ENCODE results near the gene ERMP1.
"Not testable (repeated sequence)": the region's sequence is repeated elsewhere in the genome, so short reads cannot be mapped to it uniquely, and the experiment has no call there.

Gene ERMP1
- 19.4 to 41.4 (median 36.3) reads per million in 4 donors for total RNA-seq

- DNase-seq, result peak; percentile 70 to 89 (median 83)
These were observed at the start of gene ERMP1 for GRCh38 chr9:5832538-5833529. Gene ERMP1, minus strand, starts transcription at chr9:5833117. Its CDS starts 90 bp downstream, at chr9:5833027.

DNA sequence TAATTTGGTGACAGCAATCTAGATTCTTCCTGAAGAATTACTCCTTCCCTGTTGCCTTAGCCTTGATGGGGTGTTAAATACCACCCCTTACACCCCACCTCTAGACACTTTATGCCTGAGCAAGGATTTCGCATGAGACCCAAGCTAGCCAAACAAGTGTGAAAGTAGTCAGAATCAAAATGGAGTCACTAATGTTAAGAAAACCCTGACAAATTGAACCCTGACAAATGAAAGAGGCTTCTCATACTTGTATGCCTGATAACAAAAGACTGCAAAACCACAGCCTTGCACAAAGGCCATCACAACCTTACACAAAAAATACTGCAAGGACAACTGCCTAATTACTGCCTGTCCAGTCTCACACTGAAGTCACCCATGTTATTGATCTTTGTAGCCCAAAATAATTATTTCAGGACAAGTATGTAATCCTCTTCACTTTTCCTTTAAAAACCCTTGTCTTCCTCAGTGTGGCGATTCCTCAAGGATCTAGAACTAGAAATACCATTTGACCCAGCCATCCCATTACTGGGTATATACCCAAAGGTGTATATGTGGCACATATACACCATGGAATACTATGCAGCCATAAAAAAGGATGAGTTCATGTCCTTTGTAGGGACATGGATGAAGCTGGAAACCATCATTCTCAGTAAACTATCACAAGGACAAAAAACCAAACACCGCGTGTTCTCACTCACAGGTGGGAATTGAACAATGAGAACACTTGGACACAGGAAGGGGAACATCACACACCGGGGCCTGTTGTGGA lies 49.5 kb upstream of the ERMP1 start:
- not testable (repeated sequence) for DNase-seq

DNA sequence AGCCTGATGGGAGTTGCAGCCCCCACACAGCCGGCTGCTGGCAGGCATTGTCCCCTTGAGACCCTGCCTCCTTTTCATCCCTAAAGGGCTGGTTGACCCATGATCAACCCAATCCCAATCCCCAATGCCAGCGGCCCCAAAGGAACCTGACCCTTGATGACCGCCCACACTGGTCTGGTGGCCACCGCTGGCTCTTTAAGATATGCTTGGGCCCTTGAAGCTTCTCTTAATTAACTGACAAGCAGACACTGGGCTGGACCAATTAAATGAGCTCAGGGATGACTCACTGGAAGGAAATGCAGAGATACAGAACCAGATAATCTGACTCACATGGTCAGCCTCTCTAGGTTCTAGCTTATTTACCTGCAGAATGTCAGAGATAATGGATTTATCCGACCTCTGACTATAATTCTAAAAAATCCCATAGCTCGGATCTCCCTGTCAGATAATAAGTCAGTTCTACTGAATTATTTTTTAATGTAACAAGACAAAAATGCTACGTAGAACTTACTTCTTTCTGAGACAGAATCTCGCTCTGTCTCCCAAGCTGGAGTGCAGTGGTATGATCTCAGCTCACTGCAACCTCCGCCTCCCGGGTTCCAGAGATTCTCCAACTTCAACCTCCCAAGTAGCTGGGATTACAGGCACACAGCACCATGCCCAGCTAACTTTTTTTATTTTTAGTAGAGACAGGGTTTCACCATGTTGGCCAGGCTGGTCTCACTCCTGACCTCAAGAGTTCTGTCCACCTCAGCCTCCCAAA lies 46.7 kb upstream of the ERMP1 start:
- peak in 1 of 5 donors; percentile 33 for DNase-seq

GRCh38 chr9:5876711-5877110 lies 43.8 kb upstream of the ERMP1 start:
- no peak for DNase-seq

DNA sequence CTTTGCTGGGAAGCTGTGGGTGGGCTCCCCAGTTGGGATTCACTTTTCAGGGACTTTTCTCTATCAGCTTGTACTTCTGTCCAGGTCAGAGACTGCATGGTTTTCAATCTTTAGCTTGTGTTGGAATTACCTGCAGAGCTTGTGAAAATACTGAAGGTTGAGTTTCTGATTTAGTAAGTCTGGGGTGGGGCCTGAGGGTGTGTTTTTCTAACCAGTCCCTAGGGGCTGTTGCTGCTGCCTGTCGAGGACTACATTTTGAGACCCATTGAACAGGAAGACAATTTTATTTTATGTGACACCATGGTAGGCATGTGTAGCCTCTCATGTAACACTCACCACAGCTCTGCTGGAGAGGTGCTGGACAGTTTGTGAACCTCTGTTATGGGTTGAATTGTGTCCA lies 43.1 kb upstream of the ERMP1 start:
- no peak for DNase-seq

- DNase-seq, result no peak
These were observed 41.1 kb upstream of the ERMP1 start for GRCh38 chr9:5874048-5874447.

GRCh38 chr9:5873439-5873838 lies 40.5 kb upstream of the ERMP1 start:
- no peak for DNase-seq

DNA sequence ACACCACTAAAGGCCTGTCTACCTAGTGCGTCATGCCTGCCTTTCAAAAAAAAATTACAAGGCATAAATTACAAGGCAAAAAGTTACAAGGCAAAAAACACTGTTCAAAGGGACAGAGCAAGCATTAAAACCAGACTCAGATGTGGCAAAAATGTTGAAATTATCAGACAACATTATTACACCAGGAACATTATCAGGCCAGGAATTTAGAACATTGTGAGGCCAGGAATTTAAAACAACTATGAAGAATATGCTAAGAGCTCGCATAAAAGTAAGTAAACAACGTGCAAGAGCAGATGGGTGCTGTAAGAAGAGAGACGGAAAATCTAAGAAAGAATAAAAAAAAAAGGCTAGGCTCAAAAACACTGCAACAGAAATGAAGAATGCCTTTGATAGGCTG lies 39.6 kb upstream of the ERMP1 start:
- no peak for DNase-seq

GRCh38 chr9:5871785-5872184 lies 38.9 kb upstream of the ERMP1 start:
- DNase-seq, result no peak

DNA sequence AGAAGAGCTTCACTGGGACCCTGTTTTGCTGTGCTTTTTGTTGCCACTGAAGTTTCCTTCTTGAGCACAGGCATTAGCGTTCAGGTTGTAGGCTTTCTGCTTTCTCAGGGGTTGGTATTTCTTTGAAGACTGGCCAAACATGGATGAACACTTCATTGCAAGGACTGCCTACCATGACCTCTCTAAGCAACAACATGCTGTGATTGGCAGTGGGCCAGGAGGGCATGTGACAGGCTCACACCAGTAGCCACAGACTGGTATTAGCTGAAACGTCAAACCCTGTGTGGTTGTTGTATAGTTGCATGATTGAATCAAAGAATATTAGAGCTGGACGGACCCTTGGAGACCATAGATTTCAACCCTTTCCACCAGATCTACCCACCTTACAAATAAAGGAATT lies 37.8 kb upstream of the ERMP1 start:
- DNase-seq, result no peak

DNA sequence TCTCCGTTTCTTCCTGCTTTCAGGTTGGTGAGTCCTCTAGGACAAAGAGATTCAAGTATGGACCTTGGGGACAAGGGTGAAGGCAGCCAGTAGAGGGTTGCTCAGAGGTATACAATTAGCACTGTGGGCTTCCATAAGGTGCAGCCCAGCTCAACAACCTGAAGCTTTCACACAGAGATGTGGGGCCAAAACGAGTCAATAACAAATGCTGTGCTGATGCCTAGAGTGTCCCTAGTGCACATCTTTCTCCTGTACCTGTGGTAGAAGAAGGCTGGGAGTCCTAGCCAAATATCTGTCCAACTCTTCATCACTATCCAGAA lies 37.1 kb upstream of the ERMP1 start:
- no peak for DNase-seq

DNA sequence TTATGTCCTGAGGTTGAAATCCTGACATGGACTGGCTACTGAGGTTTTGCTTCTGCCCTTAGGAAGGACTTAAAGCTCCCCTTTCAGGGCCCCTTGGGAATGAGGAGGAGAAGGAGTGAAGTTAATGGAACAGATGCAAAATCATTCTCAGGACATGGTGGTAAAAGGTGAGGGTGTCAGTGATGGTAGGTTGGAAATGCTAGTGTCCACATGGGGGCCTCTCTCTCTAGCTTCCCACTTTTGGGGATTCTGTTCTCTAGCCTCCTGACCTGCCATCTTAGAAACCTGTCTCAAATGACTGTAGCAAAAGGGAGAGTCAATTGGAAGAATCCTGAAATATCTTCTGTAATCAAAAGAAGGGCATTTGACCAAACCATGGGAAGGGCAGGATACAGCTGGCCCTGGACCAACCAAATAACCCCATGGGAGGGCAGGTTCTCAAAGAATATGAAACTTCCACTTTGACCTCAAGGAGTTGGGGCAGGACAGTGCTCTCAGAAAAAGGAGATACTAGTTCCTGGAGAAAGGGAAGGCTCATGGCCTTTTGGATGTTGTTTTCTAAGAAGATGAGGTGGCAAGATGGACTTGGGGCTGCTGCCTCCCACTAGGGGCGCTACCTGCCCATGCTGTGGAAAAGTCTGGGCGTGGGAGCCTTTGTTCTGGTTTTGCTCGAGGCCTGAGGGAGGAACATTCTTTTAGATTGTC lies 36.5 kb upstream of the ERMP1 start:
- DNase-seq, result peak in 1 of 5 donors; percentile 25

DNA sequence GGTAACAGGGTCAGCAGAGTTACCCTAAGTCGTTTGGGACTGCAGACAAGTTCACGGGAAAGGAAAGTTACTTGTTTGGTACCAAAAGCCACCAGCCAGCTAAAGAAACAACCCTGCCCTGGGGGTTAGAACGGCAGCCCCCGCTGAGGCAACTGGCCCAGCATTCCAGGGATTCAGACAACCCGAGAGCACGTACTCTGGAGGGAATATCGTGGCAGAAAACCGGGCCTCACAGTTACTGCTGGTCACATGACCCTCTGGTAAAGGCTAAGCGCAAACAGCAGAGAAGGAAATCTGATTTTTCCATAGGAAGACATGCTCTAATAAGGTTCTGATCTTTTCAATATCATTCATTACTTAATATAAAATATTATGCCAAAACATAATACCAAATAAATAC lies 35.3 kb upstream of the ERMP1 start:
- DNase-seq, result no peak

- no peak for DNase-seq
These were observed 33.8 kb upstream of the ERMP1 start for GRCh38 chr9:5866685-5867084.

DNA sequence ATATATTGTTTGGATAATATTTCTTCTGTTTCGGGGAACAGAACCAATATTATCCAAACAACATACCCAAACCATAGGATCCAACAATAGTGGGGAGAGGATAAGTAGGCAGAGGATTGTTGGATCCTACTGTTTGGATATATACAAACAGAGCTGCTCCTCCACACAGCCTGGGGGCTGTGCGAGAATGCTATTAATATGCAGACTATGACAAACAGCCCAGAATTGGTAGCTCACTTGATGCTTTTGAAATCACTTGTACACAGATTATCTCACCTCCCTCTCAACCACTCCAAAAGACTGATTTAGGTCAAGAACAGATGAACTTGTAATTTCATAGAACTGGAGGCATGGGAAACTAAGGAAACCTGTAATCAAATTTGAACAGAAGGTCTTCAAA lies 33.4 kb upstream of the ERMP1 start:
- no peak for DNase-seq

DNA sequence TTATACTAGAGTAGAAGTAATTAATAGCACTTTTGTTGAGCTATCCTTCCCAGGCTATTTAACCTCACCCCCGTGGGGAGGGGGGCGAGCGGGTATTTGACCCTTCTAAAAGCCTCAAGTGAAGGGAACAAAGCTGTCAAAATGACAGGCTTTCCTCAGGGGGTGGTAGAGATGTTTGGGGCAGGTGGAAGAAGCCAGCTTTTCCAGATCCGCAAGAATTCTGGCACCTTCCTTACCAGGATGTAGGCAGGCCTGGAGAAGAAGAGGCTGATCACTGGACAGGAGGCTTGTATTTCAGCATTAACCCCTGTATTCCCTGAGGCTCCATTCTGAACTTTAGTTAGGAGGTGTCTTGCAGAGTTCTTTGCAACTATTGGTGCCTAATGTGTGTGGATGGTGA lies 31.5 kb upstream of the ERMP1 start:
- DNase-seq, result no peak

DNA sequence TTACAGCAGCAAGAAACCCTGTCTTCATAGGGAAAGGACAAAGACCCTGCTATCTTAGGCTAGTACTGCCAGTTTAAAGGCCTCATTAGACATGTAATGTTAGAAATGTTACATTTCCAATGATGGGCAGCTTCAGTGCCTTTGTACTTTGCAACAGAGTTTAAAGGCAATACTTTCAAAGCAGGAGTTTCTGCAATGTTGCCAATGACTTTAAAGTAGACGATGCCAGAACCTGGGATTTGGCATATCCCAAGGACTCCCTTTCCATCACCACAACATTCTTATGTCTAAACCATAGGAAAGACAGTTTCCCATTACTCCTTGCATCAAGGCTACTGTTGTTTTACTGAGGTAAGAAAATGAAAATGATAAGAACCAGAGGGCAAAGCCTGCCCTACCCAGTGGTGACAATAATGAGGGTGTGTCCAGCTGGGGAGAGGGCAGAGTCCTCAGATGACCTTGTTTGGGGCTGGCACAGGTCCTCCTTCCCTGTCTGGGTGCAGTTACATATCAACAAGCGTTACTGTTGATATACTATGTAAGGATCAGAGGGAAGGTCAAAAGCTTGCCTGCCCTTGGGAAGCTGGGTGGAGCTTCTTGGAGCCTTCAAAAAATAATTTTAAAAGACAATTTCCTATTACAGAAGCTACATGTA lies 30.3 kb upstream of the ERMP1 start:
- DNase-seq, result no peak

- no peak for DNase-seq
These were observed 25.9 kb upstream of the ERMP1 start for GRCh38 chr9:5858833-5859232.

DNA sequence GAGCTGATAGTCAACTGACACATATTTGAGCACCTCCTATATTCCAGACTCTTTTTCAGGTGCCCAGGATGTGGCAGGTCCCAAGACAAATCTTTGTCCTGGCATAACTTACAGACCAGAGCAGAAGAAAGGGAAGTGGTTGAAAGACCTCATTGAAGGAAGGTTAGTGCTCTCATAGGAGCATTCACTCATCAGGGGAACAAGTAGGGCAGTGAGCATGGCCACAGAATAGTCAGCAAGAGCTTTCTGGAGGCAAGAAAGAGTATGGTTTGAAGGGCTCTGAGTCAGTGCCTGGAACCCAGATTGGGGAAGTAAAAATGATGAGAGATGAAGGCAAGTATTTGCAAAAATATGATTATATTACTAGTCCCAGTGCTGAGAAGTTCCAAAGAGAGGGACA lies 25.0 kb upstream of the ERMP1 start:
- no peak for DNase-seq

DNA sequence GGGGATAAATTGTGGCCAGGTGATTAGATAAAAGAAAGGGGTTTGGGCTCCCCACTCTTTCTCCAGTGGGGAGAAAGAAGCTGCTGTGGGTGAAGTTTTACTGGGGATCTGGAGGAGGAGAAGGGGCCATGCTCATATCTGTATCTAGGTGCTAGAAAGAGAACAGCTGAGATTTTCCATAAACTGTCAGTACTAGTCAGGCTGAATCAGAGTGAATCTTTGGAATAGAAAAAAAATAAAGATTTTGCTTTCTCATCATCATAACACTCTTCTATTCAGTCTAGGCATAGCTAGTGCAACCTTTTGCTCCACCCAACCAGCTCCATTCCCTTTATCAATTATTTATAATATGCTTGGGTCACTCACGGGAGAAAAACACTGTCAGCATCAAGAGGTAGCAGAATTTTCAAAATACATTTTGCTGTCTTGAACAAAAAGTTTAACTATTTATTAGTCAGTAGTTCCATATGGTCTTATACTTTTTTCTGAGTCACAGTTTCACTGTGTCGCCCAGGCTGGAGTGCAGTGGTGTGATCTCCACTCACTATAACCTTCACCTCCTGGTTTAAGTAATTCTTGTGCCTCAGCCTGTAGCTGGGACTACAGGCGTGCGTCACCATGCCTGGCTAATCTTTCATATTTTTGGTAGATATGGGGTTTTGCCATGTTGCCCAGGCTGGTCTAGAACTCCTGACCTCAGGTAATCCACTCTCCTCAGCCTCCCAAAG lies 21.3 kb upstream of the ERMP1 start:
- DNase-seq, result peak in 1 of 5 donors; percentile 43

DNA sequence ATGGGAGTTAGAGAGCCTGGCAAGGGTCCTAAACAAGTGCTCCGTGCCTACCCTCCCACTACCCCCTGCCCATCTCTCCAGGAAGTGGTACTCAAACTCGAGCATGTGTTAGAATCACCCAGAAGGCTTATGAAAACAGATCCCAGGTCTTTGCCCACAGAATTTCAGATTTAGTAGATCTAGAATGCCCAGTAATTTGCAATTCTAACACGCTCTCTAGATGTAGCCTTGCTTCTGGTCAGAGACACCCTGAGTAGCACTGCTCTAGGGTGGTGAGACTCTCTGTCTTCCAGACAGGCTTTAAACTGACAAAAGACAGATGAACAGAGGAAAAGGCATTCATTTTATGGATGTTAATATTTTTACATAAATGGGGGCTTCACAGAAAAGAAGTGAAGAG lies 20.7 kb upstream of the ERMP1 start:
- DNase-seq, result peak in 1 of 5 donors; percentile 19

All from T-helper 1 cell (primary cell).